Transverse colon (tissue), 4 donors: Measurements from ENCODE around the gene VPS35L.

Experiments used
- CTCF ChIP-seq, 5 experiments: fragments of 200-600 bp in 3 of 5; fragments of 450-650 bp in 2 of 5; sonication (generic) in 3 of 5; IDR thresholded peaks; 1 replicate in 2 of 5; 2 replicates in 3 of 5; pipeline ENCODE4 v1.5.1; 2016 to 2017; ENCODE audit warnings: antibody characterized with exemption in 5 of 5, inconsistent platforms in 3 of 5, mild to moderate bottlenecking in 2 of 5, moderate library complexity in 1 of 5
- EP300 ChIP-seq: sonication (generic); formaldehyde crosslinking; IDR thresholded peaks from one replicate; pipeline ENCODE4 v1.6.1; 2017; ENCODE audit warnings: antibody characterized with exemption, low read depth
- POLR2A ChIP-seq: fragments of 450-650 bp; IDR thresholded peaks from one replicate; pipeline ENCODE4 v1.6.1; 2016; ENCODE audit warnings: antibody characterized with exemption, mild to moderate bottlenecking, moderate library complexity
- POLR2AphosphoS5 ChIP-seq, 3 donors: sonication (generic); formaldehyde crosslinking; IDR thresholded peaks; one replicate each; pipeline ENCODE4 v1.6.1; 2016; ENCODE audit warnings: antibody characterized with exemption in 3 of 3

- TF ChIP-seq CTCF (IDR thresholded peaks at IDR 0.05) (no peak), POLR2A (no peak), POLR2AphosphoS5 (IDR thresholded peaks at IDR 0.05) (no peak), EP300 (no peak)
These were observed 126.1 kb downstream of the VPS35L start for GRCh38 chr16:19681637-19682036.
